ENCODE results near the gene ACD. TPM values are rescaled to one million over a fixed set of nuclear protein-coding genes. Genes with fewer than 3 reads are reported as not detected.
A peak's percentile ranks its signal among the peaks of the same experiment; 100 is the strongest.

ACD gene
- total RNA-seq, 1 experiment from 2014 or later: 41.3 TPM

GRCh38 chr16:67648764-67649407 is 11.2 kb downstream of the ACD start (continued):
- TF ChIP-seq IRF1 (CRISPR knock-in tag; IDR thresholded peaks at IDR 0.05) (no peak), TP53 (CRISPR knock-in tag; IDR thresholded peaks at IDR 0.05) (no peak), ZNF232 (CRISPR knock-in tag; IDR thresholded peaks at IDR 0.05) (no peak), CTCF (IDR thresholded peaks at IDR 0.05) (no peak), ZBTB43 (CRISPR knock-in tag; IDR thresholded peaks at IDR 0.05) (no peak)

GRCh38 chr16:67648088-67648763 is 11.8 kb downstream of the ACD start:
- DNase-seq (ENCODE audit: low spot score): peak; percentile 60
- POLR2A ChIA-PET: interaction anchor here (0.5 to 1.6 kb wide), 3 partner anchors 13 to 160 kb away, joined by 3 to 9 read pairs (median 4); partner anchors contain the start of genes ACD and PARD6A
- ATAC-seq: no peak

GRCh38 chr16:67647681-67648080 is 12.4 kb downstream of the ACD start:
- Mint-ChIP-seq H3K27me3 (ENCODE audit: low read depth) (peaks cover 80% of the 10 kb centered on the region), H3K9me3 (no peaks in the 10 kb centered on the region), H3K4me1 (peaks cover 10% of the 10 kb centered on the region), H3K36me3 (no peaks in the 10 kb centered on the region; the same call in 1 of the 2 replicates), H3K4me3 (no peak overlapping the region), H3K27ac (no peak overlapping the region)
- ATAC-seq: no peak
- ChIA-PET CTCF (interaction anchor here (1.2 to 9.6 kb wide), 12 partner anchors 13 to 169 kb away, joined by 3 to 197 read pairs (median 10); partner anchors contain the start of genes ACD, C16orf86, CTCF and ENKD1), POLR2A (interaction anchor here (0.5 to 1.6 kb wide), 3 partner anchors 13 to 159 kb away, joined by 3 to 9 read pairs (median 4); partner anchors contain the start of genes ACD and PARD6A)
- DNase-seq (ENCODE audit: low spot score): no peak
- TF ChIP-seq IRF1 (CRISPR knock-in tag; IDR thresholded peaks at IDR 0.05) (no peak), NR3C1 (CRISPR knock-in tag; conservative IDR thresholded peaks at IDR 0.05; ENCODE audit: low read depth) (no peak), ETV6 (CRISPR knock-in tag; IDR thresholded peaks at IDR 0.05) (no peak), ATF3 (CRISPR knock-in tag; conservative IDR thresholded peaks at IDR 0.05) (no peak), ARID4B (CRISPR knock-in tag; IDR thresholded peaks at IDR 0.05; ENCODE audit: borderline replicate concordance) (no peak), USF1 (CRISPR knock-in tag; IDR thresholded peaks at IDR 0.05) (no peak), CREB1 (CRISPR knock-in tag; IDR thresholded peaks at IDR 0.05) (no peak), AR (CRISPR knock-in tag; IDR thresholded peaks at IDR 0.05) (no peak)

More at GRCh38 chr16:67648088-67648763, 11.8 kb downstream of the ACD start:
- Mint-ChIP-seq H3K9me3 (no peaks in the 10 kb centered on the region), H3K4me1 (peaks cover 10% of the 10 kb centered on the region), H3K27me3 (ENCODE audit: low read depth) (peaks cover 80% of the 10 kb centered on the region), H3K4me3 (peak overlapping the region; percentile 44), H3K36me3 (no peaks in the 10 kb centered on the region; the same call in 1 of the 2 replicates), H3K27ac (no peak overlapping the region)
- CTCF ChIA-PET: interaction anchor here (0.9 to 9.6 kb wide), 13 partner anchors 12 to 168 kb away, joined by 3 to 197 read pairs (median 9); partner anchors contain the start of genes ACD, C16orf86, CTCF and ENKD1
- TF ChIP-seq OVOL2 (CRISPR knock-in tag; IDR thresholded peaks at IDR 0.05; ENCODE audit: borderline replicate concordance): no peak
- TF ChIP-seq GABPB1 (CRISPR knock-in tag; IDR thresholded peaks at IDR 0.05): no peak
- TF ChIP-seq ZNF396 (CRISPR knock-in tag; IDR thresholded peaks at IDR 0.05; ENCODE audit: borderline replicate concordance): no peak
- TF ChIP-seq E2F5 (CRISPR knock-in tag; IDR thresholded peaks at IDR 0.05): no peak
- no peak for TF ChIP-seq ZNF232 (CRISPR knock-in tag; IDR thresholded peaks at IDR 0.05)
- TF ChIP-seq CREM (CRISPR knock-in tag; IDR thresholded peaks at IDR 0.05): no peak
- no peak for TF ChIP-seq TP53 (CRISPR knock-in tag; IDR thresholded peaks at IDR 0.05)

All from WTC11 (cell line).